ENCODE results near the gene GTF2F2.
A peak's percentile ranks its signal among the peaks of the same experiment; 100 is the strongest.
"Not testable (repeated sequence)": the region's sequence is repeated elsewhere in the genome, so short reads cannot be mapped to it uniquely, and the experiment has no call there.

GTF2F2 gene

DNA sequence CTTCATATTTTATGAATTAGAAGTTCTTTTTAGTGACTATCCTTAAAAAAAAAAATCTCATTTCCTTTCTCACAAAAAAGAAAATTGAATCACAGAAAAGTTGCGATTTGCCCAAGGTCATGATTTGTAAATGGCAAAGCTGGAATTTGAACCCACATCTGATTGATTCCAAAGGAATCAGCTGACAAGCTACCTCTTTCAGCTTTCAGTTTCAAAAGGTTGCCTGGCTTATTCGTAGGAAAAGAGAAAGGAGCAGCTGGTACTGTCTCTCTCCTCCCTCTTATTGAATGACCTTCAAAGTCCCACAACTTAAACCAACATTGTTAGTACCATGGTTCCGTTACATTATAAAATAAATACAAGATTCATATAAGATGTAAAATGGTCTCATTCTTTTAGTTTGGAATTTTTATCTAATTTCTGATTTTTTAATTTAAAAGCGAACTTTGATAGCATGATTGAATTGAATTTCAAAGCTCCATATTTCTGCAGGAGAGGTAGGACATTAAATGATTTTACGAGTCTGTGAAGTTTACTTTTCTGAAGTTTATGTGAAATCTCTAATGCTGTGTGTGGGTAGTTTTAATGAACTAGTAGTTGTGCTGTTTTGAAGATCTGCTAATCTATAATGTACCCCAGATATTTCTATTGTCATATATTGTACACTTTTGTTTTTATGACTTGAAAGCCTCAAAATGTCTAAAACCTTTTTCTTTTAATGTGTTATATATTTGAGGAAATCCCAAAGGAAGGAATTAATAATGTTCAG, 99.0 kb downstream of the GTF2F2 start:
- peak; percentile 29 to 66 for DNase-seq

DNA sequence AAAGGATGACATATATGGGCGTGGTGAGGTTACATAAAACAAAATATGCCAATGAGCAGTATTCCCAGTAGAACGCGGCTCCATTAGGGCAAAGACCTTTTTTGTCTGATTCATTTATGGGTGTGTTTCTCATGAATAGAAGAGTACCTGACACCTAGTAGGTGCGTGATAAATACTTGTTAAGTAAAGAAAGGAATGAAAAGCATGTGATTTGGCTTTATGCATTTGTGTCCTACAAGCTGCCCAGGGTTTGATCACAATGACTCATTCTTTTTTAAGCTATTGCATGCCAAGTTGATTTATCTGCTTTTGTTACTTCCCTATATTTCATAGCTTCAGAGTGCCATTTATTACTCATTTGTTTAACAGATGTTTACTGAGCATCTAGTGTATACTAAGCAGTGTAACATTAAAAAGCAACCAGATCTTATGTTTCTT, 99.6 kb downstream of the GTF2F2 start:
- peak; percentile 60 to 93 for DNase-seq

DNA sequence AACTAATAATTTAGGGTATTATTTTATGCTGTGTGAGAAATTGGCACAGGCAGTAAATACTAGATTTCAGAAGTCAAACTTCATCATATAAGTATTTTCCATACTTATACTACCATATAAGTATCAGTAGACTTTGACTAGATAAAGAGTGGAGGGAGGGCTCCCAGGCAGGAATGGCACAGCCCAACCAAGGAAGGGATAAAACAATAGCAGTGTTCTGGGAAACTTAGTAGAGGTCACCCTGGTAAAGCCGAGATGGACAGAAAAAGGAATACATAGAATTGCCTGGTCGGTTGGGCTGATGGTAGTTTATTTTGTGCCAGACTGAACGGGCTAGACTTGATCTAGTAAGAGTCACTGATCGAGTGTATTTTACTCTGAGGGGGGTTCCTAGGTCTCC, 100.1 kb downstream of the GTF2F2 start:
- no peak for DNase-seq

DNA sequence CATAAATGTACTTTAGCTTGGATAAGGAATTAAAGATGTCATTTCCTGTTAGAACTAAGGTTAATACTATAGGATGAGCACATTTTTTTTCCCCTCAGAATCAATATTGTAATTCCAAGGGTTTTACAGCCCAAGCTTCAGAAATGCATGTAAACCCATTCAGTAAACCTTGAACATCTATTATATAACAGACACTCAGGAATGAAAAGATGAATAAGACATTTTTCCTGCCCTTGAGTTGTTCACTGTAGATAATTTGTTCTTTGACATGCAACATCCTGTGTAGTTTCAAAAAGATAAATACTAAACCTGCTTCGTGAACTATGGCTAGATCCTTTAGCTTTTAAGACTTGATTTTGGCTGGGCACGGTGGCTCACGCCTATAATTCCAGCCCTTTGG, 102.2 kb downstream of the GTF2F2 start:
- DNase-seq: no peak

DNA sequence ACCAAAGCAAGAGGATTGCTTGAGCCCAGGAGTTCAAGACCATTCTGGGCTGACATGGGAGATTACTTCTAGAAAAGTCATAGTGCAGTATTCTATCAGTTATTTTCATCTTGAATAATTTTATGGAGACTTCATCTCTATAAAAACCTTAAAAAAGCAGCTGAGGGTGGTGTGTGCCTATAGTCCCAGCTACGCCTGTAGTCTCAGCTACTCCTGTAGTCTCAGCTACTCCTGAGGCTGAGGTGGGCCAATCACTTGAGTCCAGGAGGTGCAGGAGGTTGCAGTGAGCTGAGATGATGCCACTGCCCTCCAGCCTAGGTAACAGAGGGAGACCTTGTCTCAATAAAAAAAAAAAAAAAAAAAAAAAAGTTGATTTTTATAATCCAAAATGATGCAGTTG, 102.6 kb downstream of the GTF2F2 start:
- DNase-seq: no peak

DNA sequence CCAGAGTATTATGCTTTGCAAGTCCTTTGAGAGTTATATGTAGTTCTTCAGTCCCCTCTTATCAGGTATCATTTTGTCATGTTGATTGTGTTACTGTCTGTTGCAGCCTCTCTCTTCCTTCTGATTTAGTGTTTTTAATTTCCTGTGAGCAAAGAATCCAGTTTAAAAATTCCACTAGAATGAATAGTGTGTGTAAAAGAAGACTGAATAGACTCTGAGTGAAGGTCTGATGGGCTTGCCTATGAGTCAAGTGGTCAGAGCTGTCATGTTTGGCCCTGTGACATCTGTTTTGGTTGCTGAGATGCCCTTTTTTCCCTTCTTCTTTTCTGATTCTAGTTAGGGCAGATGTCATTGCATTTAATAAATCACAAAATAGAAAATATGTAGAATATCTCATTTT, 103.9 kb downstream of the GTF2F2 start:
- DNase-seq: peak in 1 of 2 experiments; percentile 20

DNA sequence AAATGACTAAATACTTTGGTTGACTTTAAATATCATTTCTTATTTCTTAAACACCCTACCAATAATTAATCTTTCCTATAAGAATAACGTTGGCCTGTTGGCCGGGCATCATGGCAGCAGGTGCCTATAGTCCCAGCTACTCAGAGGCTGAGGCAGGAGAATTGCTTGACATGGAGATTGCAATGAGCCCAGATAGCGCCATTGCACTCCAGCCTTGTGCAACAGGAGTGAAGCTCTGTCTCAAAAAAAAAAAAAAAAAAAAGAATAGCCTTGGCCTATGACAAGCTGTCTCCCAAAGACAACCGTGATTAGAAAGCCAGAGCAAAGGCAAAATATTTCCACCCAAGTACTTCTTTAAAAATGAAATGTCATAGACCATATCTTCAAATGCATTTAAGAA, 105.1 kb downstream of the GTF2F2 start:
- no peak for DNase-seq

DNA sequence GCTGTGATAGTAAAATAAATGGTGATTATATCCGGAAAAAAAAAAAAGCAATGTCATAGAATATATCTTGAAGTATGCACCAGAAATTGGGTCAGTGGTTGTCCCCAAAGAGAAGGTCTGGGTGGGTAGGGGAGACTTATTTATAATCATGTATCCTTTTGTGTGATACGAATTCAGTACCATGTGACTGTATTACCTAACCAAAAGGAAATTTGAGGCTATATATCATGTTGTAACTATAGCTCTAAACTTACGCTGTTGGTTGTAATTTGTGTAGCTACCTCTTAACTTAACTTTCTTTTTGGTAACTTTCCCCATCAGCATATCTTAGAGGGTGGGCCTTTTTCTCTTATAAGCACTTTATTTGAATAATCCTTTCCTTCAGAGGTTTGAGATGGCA, 105.7 kb downstream of the GTF2F2 start:
- DNase-seq: no peak

DNA sequence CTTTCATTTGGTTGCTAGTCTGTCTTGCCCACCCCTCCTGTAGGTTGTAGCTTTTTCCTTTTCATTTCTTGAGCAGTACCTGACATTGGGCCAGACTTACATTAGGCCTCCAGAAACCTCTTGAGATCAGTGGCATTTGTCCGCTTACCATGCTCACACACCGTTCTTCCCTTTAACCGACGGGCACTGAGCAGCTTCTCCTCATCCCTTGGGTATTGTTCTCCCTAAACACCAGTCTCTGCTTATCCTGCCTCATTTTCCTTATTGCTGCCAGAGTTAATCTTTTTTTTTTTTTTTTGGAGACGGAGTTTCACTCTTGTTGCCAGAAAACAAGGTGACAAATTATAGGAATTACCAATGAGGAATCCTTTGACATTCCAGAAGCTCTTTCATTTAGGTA, 107.7 kb downstream of the GTF2F2 start:
- DNase-seq: no peak

DNA sequence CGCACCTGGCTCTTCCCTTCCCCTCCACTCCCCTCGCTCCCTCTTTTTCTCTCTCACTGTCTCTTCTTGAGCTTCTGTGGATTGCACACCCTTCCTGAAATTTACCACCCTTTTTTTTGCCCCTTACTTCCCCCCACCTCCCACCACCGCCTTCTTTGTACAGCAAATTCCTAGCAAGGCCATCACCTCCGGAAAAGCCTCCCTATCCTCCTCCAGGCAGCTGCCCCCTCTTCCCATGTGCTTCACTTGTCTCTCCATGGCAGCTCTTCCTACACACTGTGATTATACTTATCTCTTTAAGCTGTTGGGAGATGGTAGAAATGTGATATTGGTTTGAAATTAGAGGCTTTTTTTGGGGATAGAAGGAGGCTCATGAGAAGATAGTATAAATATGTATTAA, 108.9 kb downstream of the GTF2F2 start:
- DNase-seq: no peak

DNA sequence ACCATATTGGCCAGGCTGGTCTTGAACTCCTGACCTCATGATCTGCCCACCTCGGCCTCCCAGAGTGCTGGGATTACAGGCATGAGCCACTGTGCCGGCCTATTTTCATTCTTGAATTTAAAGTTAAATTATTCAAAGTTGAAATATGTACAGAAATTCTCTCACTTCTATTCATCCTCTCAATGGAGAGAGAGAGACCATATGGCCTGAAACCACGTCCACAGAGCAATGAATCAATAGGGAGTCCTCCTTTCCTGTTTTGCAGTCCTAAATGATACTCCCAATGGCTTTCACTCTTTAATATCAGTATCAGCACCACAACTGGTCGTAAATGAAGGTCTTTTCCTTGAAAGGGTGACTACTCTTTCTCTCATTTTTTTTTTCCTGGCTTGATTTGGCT, 111.0 kb downstream of the GTF2F2 start:
- DNase-seq: no peak

DNA sequence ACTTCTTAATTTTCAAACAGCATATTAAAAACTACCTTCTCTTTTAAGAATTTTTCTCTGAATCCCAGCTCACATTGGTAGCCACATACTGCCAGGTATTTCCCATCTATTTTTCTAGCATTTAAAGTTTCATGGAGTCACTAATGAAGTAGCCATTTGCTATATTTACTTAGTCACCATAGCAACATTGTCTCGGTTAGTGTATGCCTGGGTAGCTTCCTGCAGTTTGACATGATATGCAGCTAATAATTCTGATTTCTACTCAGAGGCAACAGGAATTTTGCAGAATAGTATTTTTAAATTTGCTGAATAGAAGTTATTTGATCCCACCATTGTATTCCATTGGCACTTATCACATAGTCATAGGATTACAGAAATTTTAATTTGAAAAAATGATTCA, 111.4 kb downstream of the GTF2F2 start:
- DNase-seq: peak in 1 of 2 experiments; percentile 40

DNA sequence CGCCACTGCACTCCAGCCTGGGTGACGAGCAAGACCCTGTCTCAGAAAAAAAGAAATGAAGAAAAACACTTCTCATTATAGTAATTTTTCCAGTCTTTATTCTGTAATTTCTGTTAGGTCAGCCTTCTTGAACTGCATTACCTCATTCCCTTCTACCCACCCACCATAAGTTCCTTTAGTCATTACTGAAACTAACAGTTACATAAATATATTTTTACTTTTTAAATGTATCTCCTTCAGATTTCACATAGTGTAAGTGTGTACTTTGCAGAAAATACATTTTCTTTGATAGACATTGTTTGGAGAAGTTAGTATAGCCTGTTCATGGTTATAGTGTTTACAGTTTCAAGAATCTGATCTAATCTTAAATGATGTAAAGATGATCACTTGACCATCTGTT, 112.3 kb downstream of the GTF2F2 start:
- DNase-seq: no peak

DNA sequence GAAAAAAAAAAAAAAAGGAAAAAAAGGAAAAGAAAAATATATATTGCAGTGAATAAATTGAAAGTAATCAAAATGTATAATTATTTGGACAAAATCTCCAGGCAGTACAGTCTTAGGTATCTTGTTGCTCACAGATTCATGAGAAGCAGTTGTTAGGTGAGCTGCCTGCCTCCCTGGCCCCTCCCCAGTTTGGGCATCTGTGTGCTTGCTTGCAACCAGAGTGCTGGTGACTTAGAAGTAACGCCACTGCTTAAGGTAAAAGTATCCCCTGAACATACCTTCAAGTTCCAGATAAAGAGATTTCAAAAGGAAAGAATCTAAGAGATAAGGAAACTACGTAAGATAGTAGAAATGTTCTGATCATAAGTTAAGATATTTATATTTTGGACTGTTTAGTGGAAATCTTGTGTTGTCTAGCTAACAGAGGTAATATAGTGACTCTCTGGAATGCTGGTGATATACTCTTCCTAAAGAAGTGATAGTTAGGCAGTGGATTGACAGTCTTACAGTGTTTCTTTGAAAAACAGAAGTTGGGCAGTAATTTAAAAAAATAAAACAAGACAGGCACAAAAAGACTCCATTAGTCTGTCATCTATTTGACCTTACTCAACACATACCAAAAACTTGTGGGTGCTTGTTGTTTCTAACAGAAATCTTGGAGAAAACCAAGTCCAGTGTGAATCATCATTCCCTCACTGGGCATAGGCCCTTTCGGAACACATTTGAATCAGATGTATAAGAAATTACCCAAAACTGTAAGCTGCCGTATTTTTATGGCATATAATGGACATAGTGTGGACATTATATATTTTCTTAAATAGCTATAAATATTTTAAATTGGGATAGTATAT, 118.9 kb downstream of the GTF2F2 start:
- DNase-seq: no peak

DNA sequence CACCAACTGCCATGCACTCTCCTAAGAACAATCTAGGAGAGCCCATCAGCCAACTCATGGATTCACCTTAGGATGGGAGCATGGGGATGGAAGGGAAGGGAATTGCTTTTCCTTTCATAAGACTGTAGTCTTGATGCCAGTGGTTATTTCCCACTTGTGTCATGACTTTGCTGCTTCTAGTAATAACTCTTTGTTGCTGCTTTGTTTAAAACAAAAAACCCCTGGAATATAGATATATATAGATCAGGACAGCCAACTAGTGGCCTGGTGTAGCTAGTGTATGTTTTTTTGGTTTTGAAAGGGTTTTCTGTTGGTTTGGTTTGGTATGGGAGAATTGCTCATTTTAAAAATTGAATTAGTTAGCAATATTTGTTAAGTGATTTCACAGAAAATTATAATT, 119.8 kb downstream of the GTF2F2 start:
- no peak for DNase-seq

DNA sequence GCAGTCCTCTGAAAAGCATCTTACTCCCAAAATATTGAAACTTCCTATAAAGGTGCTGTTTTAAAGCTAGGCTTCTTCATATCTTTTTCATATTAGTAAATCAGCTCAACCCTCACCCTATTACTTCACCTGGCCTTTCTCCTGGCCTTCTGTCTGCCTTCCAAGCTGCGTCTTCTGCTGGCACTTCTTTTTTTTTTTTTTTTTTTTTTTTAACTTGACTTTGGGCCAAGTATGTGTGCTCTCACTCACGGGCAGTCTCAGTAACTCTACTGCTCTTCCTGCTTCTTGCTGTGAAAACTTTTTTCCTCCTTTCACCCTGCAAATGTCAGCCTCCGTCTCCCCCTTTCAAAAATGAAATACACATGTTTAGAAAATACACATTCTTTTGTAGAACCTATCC, 121.8 kb downstream of the GTF2F2 start:
- DNase-seq: peak; percentile 5 to 44

DNA sequence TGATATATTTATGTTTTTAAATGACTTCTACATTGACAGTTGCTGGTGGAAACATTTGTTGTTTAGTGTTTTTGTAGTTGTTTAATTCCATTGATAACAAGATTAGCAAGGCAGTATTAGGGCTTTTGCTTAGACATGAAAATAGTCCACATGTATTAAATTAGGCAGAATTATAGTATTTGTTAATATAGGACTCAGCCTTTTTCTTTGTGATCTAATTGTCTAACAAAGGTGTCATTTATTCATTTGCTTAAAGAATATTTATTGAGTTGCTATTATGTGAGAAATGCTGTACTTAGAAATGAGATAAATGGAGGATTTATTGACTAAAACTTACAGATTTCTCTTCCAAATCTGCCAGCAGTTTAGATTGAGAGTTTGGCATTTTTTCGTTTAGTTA, 122.2 kb downstream of the GTF2F2 start:
- DNase-seq: no peak

DNA sequence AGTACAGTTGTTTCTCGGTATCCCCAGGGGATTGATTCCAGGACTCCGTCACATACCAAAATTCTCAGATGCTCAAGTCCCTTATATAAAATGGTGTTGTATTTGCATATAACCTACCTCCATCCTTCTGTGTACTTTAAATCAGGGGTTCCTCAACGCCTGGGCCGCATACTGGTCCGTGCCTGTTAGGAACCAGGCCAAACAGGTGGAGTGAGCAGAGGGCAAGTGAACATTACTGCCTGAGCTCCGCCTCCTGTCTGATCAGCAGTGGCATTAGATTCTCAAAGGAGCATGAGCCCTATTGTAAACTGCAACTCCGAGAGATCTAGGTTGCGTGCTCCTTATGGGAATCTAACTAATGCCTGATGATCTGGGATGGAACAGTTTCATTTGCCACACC, 122.8 kb downstream of the GTF2F2 start:
- DNase-seq: no peak

DNA sequence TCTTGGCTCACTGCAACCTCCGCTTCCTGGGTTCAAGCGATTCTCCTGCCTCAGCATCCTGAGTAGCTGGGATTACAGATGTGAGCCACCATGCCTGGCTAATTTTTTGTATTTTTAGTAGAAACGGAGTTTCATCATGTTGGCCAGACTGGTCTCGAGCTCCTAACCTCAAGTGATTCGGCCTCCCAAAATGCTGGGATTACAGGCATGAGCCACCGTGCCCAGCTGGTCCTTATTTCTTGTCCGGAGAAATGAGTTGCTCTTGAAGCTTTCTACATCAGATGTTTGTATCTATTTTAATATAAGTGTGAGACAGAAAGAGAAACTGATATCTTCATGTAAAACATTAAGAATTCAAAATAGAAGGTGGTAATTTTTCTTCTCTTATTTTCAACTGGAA, 124.4 kb downstream of the GTF2F2 start:
- not testable (repeated sequence) for DNase-seq

DNA sequence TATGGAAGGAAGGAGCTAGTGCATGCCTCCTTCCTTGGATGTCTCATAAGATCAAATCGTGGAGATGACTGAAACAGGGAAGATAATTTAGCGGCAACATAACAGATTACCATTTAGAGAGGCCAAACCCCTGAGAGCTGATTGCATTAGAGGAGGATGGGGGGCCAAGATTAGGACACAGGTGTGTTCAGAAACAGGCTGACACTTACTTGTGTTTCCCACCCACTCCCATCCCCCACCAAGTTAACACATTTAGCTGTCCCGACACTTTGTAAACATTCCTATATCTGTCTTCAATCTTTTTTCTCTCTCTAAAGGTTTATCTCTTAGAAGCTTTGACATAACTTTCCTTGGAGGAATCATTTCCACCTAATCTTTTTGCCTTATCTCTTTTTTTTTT, 129.4 kb downstream of the GTF2F2 start:
- DNase-seq: no peak

DNA sequence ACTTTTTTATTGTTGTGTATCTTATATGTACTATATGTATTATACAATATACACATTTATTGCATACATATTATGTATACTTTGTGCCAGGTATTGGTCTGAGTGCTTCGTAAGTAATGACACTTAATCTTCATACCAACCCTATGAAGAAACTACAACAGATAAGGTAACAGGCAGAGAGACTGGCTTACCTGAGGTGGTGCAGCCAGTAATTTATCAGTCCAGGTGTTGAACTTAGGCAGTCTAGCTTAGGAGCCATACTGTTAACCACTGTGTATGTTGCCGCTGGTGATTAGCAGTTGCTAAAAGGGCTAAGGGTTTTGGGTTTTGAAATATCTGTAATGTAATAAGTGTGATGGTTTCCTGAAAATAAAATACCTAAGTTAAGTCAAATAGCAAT, 134.1 kb downstream of the GTF2F2 start:
- no peak for DNase-seq

DNA sequence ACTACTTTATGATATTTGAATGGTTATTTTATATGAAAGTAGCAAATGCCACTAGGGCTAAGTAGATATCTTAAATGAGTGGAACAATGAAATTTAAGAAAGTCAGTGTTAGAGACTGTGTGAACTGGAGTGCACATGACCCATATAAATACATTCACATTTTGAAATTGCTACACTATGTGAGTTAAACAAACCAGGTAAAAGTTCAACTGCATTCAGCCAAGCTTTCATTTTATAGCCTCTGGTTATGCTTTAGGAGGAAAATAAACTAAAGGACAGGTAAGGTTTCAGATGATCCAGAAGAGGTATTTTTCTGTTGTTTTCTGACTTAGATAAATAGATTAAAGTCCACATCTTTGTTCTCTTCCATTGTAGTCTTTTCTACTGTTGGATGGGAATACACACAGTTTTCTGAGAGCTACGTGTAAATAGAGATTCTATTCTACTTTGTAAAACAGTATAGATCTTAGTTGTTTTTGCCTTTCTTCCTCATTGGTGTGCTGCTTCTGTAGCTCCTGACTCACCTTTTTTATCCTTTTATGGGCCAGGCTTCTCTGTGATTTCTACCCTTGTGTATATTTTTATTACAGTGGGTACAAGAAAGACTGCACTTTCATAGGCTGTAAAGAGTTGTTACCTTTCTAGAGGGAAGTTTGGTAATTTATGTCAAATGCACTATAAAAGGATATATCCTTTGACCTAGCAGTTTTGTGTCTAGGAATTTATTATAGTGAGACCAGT, 135.1 kb downstream of the GTF2F2 start:
- no peak for DNase-seq

DNA sequence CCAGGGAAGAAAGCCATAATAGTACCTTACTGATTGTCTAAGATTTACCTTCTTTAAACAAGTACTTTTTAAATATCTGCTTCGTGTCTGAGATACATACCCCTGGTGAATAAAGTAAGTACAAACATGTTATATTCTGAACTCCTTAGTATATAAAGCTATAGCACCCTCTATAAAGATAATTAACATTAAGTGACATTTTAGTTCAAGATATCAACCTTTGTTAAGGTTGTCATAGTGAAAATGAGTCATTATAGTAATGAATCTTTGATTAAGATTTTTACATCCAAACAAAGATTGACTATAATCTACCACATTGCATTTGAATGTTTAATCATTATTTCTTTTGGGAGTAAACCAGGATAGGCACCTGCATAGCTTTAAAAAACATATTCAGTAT, 135.9 kb downstream of the GTF2F2 start:
- no peak for DNase-seq
